ENCODE data around the gene NOP14.

- no peak for TF ChIP-seq CTCF (IDR thresholded peaks at IDR 0.05)
- no peak for TF ChIP-seq POLR2A (IDR thresholded peaks at IDR 0.05)
Measured at GRCh38 chr4:2994917-2995316, 31.7 kb upstream of the NOP14 start.
